ENCODE results near the gene HS1BP3. TPM values are rescaled to one million over a fixed set of nuclear protein-coding genes. Genes with fewer than 3 reads are reported as not detected.

The HS1BP3 gene
- total RNA-seq, 1 donor from 2014 or later = 16.5 TPM

- peaks cover 6% of the 10 kb centered on the region for H3K4me1 Mint-ChIP-seq
- DNase-seq (ENCODE audit: low spot score in 2 of 2, unreplicated experiment in 2 of 2) = no peak
- H3K27ac Mint-ChIP-seq = no peak overlapping the region
- no peaks in the 10 kb centered on the region for H3K9me3 Mint-ChIP-seq
- TF ChIP-seq CTCF (IDR thresholded peaks at IDR 0.05; ENCODE audit: unreplicated experiment) = no peak
- no peaks in the 10 kb centered on the region for H3K36me3 Mint-ChIP-seq
- no peaks in the 10 kb centered on the region for H3K27me3 Mint-ChIP-seq (ENCODE audit: low read depth)
- H3K4me3 Mint-ChIP-seq = no peak overlapping the region
Observed at GRCh38 chr2:20629181-20629580, 21.7 kb downstream of the HS1BP3 start.

DNA sequence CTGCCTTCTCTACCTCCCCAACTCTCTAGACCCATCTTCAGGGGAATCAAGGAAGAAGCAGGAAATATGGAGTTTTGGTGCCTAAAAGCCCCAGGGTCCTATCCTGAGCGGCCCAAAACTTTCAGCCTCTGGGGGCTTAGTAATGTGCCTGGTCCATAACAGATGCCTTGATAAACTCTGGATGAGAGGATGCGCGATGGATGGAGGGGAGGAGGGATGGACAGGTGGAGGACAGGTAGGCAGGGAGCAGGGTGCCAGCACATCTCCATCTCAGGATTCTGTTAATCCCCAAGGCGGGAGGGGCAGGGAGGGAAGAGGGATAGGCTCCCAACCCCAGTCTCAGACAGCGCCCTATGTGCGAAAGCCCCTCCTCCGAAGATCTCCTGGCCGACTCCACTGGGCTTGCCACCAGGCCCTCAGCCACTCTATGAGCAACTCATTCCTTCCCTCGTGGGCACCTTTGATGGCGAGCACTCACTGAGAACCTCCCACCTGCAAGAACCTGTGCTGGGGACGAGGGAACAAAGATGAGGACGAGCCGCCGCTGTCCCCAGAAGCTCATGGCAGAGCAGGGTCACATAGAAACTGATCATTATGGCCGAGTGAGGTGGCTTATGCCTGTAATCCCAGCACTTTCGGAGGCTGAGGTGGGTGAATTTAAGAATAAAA is 23.1 kb downstream of the HS1BP3 start:
- no peak for DNase-seq (ENCODE audit: low spot score in 2 of 2, unreplicated experiment in 2 of 2)
- H3K27me3 Mint-ChIP-seq (ENCODE audit: low read depth) = no peaks in the 10 kb centered on the region

DNA sequence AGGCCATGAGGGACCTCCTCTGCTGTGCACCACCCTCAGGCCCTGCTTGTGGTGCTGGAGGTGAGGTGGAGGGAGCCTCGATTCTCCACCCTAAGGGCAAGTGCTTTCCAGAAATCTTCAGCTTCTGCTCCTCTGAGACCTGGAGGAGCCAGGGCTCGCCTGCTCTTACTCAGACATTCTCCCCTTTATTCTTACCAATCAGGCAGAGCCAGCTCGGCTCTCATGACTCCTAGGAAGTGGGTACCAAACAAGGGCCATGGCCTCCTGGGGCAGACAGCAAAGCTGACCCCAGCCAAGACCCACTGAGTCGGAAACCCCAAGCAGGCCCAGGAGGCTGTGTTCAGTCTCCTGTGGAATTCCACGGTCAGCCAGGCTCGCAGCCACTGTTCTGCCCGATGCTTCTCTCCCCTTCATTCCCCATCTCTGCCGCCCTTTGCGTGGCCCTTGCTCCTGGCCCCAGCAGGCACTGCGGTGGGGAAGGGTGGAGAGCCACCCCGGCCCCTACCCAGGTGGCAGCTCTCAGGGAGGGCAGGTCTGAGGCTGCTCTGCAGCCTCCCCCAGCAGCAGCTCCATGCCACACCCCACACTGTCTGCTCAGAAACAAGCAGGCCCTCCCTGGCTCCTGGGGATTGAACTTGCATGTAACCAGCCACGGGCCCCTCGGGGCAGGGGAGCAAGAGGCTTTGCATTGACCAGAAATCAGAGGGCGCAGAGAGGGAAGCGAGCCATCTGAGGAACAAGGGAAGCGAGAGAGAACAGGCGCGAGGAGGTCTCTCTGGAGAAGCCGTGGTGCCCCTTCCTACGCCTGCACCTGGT is 24.0 kb downstream of the HS1BP3 start:
- Mint-ChIP-seq H3K4me3 (no peak overlapping the region), H3K27ac (no peak overlapping the region)
- TF ChIP-seq CTCF (IDR thresholded peaks at IDR 0.05; ENCODE audit: unreplicated experiment) = no peak

More for the DNA sequence above, 23.1 kb downstream of the HS1BP3 start:
- Mint-ChIP-seq H3K36me3 (no peaks in the 10 kb centered on the region), H3K27ac (no peak overlapping the region), H3K9me3 (no peaks in the 10 kb centered on the region), H3K4me3 (no peak overlapping the region), H3K4me1 (no peaks in the 10 kb centered on the region)
- TF ChIP-seq CTCF (IDR thresholded peaks at IDR 0.05; ENCODE audit: unreplicated experiment) = no peak

GRCh38 chr2:20626392-20626697 is 24.6 kb downstream of the HS1BP3 start:
- no peaks in the 10 kb centered on the region for H3K4me1 Mint-ChIP-seq

More for the DNA sequence above, 24.0 kb downstream of the HS1BP3 start:
- H3K4me1 Mint-ChIP-seq = no peaks in the 10 kb centered on the region
- DNase-seq (ENCODE audit: low spot score in 2 of 2, unreplicated experiment in 2 of 2) = no peak
- no peaks in the 10 kb centered on the region for H3K9me3 Mint-ChIP-seq
- no peaks in the 10 kb centered on the region for H3K27me3 Mint-ChIP-seq (ENCODE audit: low read depth)
- H3K36me3 Mint-ChIP-seq = no peaks in the 10 kb centered on the region

More at GRCh38 chr2:20626392-20626697, 24.6 kb downstream of the HS1BP3 start:
- Mint-ChIP-seq H3K9me3 (no peaks in the 10 kb centered on the region), H3K36me3 (no peaks in the 10 kb centered on the region), H3K4me3 (no peak overlapping the region), H3K27ac (no peak overlapping the region), H3K27me3 (ENCODE audit: low read depth) (no peaks in the 10 kb centered on the region)
- no peak for TF ChIP-seq CTCF (IDR thresholded peaks at IDR 0.05; ENCODE audit: unreplicated experiment)
- DNase-seq (ENCODE audit: low spot score in 2 of 2, unreplicated experiment in 2 of 2) = no peak

Data from mesothelial cell of epicardium (in vitro differentiated cells).